Measurements from ENCODE around the gene STK4.

STK4 gene

GRCh38 chr20:45036044-45036755, 69.9 kb downstream of the STK4 start:
- Mint-ChIP-seq H3K27ac (no peak overlapping the region), H3K4me1 (peaks cover 3% of the 10 kb centered on the region)

GRCh38 chr20:45037050-45037449, 70.7 kb downstream of the STK4 start:
- H3K36me3 Mint-ChIP-seq (ENCODE audit: low read depth): peaks cover 23% of the 10 kb centered on the region
- no peak overlapping the region for H3K4me3 Mint-ChIP-seq
- peak overlapping the region; percentile 51 for H3K27ac Mint-ChIP-seq
- H3K9me3 Mint-ChIP-seq: peaks cover 14% of the 10 kb centered on the region
- H3K4me1 Mint-ChIP-seq: peaks cover 11% of the 10 kb centered on the region
- no peak for TF ChIP-seq CTCF (IDR thresholded peaks at IDR 0.05)
- no peaks in the 10 kb centered on the region for H3K27me3 Mint-ChIP-seq (ENCODE audit: low read depth, poor library complexity)
- DNase-seq: no peak

More at GRCh38 chr20:45036044-45036755, 69.9 kb downstream of the STK4 start:
- TF ChIP-seq CTCF (IDR thresholded peaks at IDR 0.05): no peak
- Mint-ChIP-seq H3K27me3 (ENCODE audit: low read depth, poor library complexity) (peaks cover 1% of the 10 kb centered on the region), H3K36me3 (ENCODE audit: low read depth) (peaks cover 24% of the 10 kb centered on the region), H3K4me3 (no peak overlapping the region), H3K9me3 (peaks cover 13% of the 10 kb centered on the region)
- DNase-seq: no peak

- H3K36me3 Mint-ChIP-seq (ENCODE audit: low read depth): peaks cover 19% of the 10 kb centered on the region
- no peak overlapping the region for H3K27ac Mint-ChIP-seq
- DNase-seq: no peak
- no peak for TF ChIP-seq CTCF (IDR thresholded peaks at IDR 0.05)
- no peaks in the 10 kb centered on the region for H3K27me3 Mint-ChIP-seq (ENCODE audit: low read depth, poor library complexity)
- peaks cover 14% of the 10 kb centered on the region for H3K9me3 Mint-ChIP-seq
- H3K4me1 Mint-ChIP-seq: peaks cover 17% of the 10 kb centered on the region
- H3K4me3 Mint-ChIP-seq: no peak overlapping the region
Observed at GRCh38 chr20:45037635-45038034, 71.3 kb downstream of the STK4 start.

GRCh38 chr20:45038745-45039474, 72.6 kb downstream of the STK4 start:
- peaks cover 26% of the 10 kb centered on the region for H3K36me3 Mint-ChIP-seq (ENCODE audit: low read depth)
- TF ChIP-seq CTCF (IDR thresholded peaks at IDR 0.05): no peak
- H3K4me3 Mint-ChIP-seq: no peak overlapping the region
- no peak for DNase-seq
- peaks cover 14% of the 10 kb centered on the region for H3K9me3 Mint-ChIP-seq
- H3K27me3 Mint-ChIP-seq (ENCODE audit: low read depth, poor library complexity): no peaks in the 10 kb centered on the region
- H3K4me1 Mint-ChIP-seq: peaks cover 19% of the 10 kb centered on the region
- H3K27ac Mint-ChIP-seq: no peak overlapping the region

- H3K4me3 Mint-ChIP-seq: no peak overlapping the region
- no peak overlapping the region for H3K27ac Mint-ChIP-seq
- DNase-seq: no peak
- no peak for TF ChIP-seq CTCF (IDR thresholded peaks at IDR 0.05)
- peaks cover 22% of the 10 kb centered on the region for H3K4me1 Mint-ChIP-seq
- peaks cover 14% of the 10 kb centered on the region for H3K9me3 Mint-ChIP-seq
- H3K27me3 Mint-ChIP-seq (ENCODE audit: low read depth, poor library complexity): no peaks in the 10 kb centered on the region
- H3K36me3 Mint-ChIP-seq (ENCODE audit: low read depth): peaks cover 29% of the 10 kb centered on the region
Observed at GRCh38 chr20:45039475-45039820, 73.1 kb downstream of the STK4 start.
